ENCODE results near the gene MTFMT. TPM values are rescaled to one million over a fixed set of nuclear protein-coding genes. Genes with fewer than 3 reads are reported as not detected.
A peak's percentile ranks its signal among the peaks of the same experiment; 100 is the strongest.

Gene MTFMT
- total and polyA plus RNA-seq, 2 of the 13 experiments (the other 11 are each of a cell fraction or from before 2014, with no cell fraction given), result 9.9 to 23.2 TPM

DNA sequence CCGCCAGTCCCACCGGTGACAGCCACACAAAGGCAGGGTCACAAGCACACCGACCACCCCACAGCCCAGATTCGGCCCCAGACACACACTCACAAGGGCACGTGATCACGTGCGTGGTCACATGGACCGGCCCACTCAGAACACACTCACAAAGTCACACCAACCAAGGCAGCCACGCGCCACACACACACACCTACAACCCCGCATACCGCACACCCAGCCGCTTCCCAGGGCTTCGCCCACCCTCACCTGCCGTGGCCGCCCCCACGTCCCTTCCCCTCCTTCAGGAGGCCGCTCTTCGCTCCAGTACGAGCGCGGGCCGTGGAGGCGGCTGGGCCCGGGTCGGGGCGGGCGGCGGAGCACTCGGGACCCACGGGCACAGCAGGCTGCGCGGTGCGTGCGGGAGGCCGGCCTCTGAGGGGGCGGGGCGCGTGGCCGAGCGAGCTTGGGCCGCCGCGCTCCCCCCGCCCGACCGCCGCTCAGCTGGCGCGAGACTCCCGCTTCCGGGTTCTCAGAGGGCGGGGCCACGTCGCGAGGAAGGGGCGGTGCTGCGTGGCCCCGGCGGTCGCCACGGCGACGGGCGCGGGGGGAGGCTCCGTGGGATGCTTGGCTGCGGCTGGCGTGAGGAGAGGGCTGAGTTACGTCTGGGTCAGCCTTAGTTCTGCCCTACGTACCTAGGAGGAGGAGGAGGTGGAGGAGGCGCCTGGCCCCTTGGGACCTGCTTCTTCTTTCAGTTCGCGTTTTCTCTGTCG is 39.8 kb downstream of the MTFMT start, which contains the start of gene SPG21 (continued):
- TF ChIP-seq JUNB (CRISPR knock-in tag; IDR thresholded peaks at IDR 0.05; ENCODE audit: borderline replicate concordance), result no peak
- TF ChIP-seq, protein P1, sequence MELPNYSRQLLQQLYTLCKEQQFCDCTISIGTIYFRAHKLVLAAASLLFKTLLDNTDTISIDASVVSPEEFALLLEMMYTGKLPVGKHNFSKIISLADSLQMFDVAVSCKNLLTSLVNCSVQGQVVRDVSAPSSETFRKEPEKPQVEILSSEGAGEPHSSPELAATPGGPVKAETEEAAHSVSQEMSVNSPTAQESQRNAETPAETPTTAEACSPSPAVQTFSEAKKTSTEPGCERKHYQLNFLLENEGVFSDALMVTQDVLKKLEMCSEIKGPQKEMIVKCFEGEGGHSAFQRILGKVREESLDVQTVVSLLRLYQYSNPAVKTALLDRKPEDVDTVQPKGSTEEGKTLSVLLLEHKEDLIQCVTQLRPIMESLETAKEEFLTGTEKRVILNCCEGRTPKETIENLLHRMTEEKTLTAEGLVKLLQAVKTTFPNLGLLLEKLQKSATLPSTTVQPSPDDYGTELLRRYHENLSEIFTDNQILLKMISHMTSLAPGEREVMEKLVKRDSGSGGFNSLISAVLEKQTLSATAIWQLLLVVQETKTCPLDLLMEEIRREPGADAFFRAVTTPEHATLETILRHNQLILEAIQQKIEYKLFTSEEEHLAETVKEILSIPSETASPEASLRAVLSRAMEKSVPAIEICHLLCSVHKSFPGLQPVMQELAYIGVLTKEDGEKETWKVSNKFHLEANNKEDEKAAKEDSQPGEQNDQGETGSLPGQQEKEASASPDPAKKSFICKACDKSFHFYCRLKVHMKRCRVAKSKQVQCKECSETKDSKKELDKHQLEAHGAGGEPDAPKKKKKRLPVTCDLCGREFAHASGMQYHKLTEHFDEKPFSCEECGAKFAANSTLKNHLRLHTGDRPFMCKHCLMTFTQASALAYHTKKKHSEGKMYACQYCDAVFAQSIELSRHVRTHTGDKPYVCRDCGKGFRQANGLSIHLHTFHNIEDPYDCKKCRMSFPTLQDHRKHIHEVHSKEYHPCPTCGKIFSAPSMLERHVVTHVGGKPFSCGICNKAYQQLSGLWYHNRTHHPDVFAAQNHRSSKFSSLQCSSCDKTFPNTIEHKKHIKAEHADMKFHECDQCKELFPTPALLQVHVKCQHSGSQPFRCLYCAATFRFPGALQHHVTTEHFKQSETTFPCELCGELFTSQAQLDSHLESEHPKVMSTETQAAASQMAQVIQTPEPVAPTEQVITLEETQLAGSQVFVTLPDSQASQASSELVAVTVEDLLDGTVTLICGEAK (IDR thresholded peaks at IDR 0.05), result no peak
- TF ChIP-seq, protein P1 (CRISPR knock-in tag; IDR thresholded peaks at IDR 0.05), result no peak; the same call in none of the 2 replicates
- no peak for TF ChIP-seq ZNF605 (CRISPR knock-in tag; IDR thresholded peaks at IDR 0.05)
- TF ChIP-seq NCOA2 (CRISPR knock-in tag; IDR thresholded peaks at IDR 0.05), result no peak
- no peak for TF ChIP-seq IKZF1 (IDR thresholded peaks at IDR 0.05)
- peak; percentile 37; the same call in 1 of the 2 replicates for TF ChIP-seq ETV5 (CRISPR knock-in tag; IDR thresholded peaks at IDR 0.05; ENCODE audit: borderline replicate concordance)
- no peak for TF ChIP-seq ZFP41 (CRISPR knock-in tag; IDR thresholded peaks at IDR 0.05; ENCODE audit: borderline replicate concordance)
- TF ChIP-seq NRL (CRISPR knock-in tag; IDR thresholded peaks at IDR 0.05; ENCODE audit: borderline replicate concordance), result peak; percentile 57; the same call in 1 of the 2 replicates
- TF ChIP-seq, protein P2, sequence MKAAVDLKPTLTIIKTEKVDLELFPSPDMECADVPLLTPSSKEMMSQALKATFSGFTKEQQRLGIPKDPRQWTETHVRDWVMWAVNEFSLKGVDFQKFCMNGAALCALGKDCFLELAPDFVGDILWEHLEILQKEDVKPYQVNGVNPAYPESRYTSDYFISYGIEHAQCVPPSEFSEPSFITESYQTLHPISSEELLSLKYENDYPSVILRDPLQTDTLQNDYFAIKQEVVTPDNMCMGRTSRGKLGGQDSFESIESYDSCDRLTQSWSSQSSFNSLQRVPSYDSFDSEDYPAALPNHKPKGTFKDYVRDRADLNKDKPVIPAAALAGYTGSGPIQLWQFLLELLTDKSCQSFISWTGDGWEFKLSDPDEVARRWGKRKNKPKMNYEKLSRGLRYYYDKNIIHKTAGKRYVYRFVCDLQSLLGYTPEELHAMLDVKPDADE (CRISPR knock-in tag; IDR thresholded peaks at IDR 0.05), result 0 out of 2 replicates have a peak, but pooled peaks have one; percentile 55
- no peak for TF ChIP-seq MYNN (CRISPR knock-in tag; IDR thresholded peaks at IDR 0.05; ENCODE audit: low read depth)
- no peak for TF ChIP-seq FLYWCH1 (CRISPR knock-in tag; IDR thresholded peaks at IDR 0.05)
- no peak for TF ChIP-seq ZNF121 (CRISPR knock-in tag; IDR thresholded peaks at IDR 0.05)
- TF ChIP-seq ZBTB8A (CRISPR knock-in tag; IDR thresholded peaks at IDR 0.05; ENCODE audit: borderline replicate concordance, low read depth), result no peak
- TF ChIP-seq KDM5A (IDR thresholded peaks at IDR 0.05; ENCODE audit: borderline replicate concordance, low read length), result peak; percentile 49; the same call in 1 of the 2 replicates
- no peak for TF ChIP-seq HOXA7 (CRISPR knock-in tag; IDR thresholded peaks at IDR 0.05)
- no peak for TF ChIP-seq SMAD3 (CRISPR knock-in tag; IDR thresholded peaks at IDR 0.05)
- TF ChIP-seq NFYC (CRISPR knock-in tag; IDR thresholded peaks at IDR 0.05), result no peak
- peak; percentile 67 for TF ChIP-seq ZNF572 (CRISPR knock-in tag; IDR thresholded peaks at IDR 0.05)
- TF ChIP-seq NFIB (CRISPR knock-in tag; IDR thresholded peaks at IDR 0.05; ENCODE audit: borderline replicate concordance), result no peak
- TF ChIP-seq KDM5B (CRISPR knock-in tag; IDR thresholded peaks at IDR 0.05; ENCODE audit: borderline replicate concordance), result peak; percentile 85
